HEK293 (cell line): Measurements from ENCODE around the gene CD300LF.

ENCODE experiments used
- CTCF ChIA-PET: fragments of 350-600 bp; formaldehyde crosslinking; extraction: SDS; loops from one replicate; lab custom pipeline; 2021; ENCODE audit warnings: antibody characterized with exemption; lab: Yijun Ruan, JAX
- POLR2A ChIA-PET: fragments of 300-600 bp; formaldehyde crosslinking; extraction: SDS; loops from one replicate; lab custom pipeline; 2020; ENCODE audit warnings: antibody characterized with exemption, inconsistent platforms; lab: Yijun Ruan, JAX
- H3K27ac ChIP-seq: fragments of 200-500 bp; sonication (Bioruptor generic); 2 replicates; pipeline ENCODE4 v1.5.1; 2014; ENCODE audit warnings: low read depth, low read length, control low read depth, inconsistent platforms; ENCODE audit errors: extremely low read depth
- H3K36me3 ChIP-seq, 2 experiments: fragments of 200-500 bp in 1 of 2; sonication (Bioruptor generic) in 1 of 2; 1 replicate in 1 of 2; 2 replicates in 1 of 2; pipeline ENCODE4 v1.5.1; 2014 to 2017; ENCODE audit warnings: inconsistent platforms in 2 of 2, low read length in 2 of 2; ENCODE audit not compliant: control insufficient read depth in 2 of 2, insufficient read depth in 1 of 2
- H3K4me1 ChIP-seq: fragments of 200-500 bp; sonication (Bioruptor generic); 2 replicates; pipeline ENCODE4 v1.5.1; 2014; ENCODE audit warnings: mild to moderate bottlenecking, low read length, inconsistent platforms; ENCODE audit not compliant: control insufficient read depth, insufficient read depth
- H3K4me3 ChIP-seq: 2 replicates; pipeline ENCODE4 v1.5.1; 2011; ENCODE audit warnings: low read depth, mild to moderate bottlenecking, control low read depth, low read length, moderate library complexity
- H3K9me3 ChIP-seq: fragments of 200-500 bp; sonication (Bioruptor generic); 2 replicates; pipeline ENCODE4 v1.5.1; 2014; ENCODE audit warnings: low read depth, low read length, inconsistent platforms; ENCODE audit not compliant: control insufficient read depth, insufficient read depth
- BCL11B ChIP-seq: fragments of 450-650 bp; formaldehyde crosslinking; IDR thresholded peaks from 2 replicates; pipeline ENCODE4 v1.5.1; 2016; ENCODE audit warnings: low read depth, missing biosample characterization, missing genetic modification characterization
- HOXA7 ChIP-seq: sonication (generic); formaldehyde crosslinking; IDR thresholded peaks from 2 replicates; pipeline ENCODE4 v1.8.1; 2022; ENCODE audit warnings: missing genetic modification reagents, borderline replicate concordance
- KLF1 ChIP-seq: fragments of 450-650 bp; formaldehyde crosslinking; IDR thresholded peaks from 2 replicates; pipeline ENCODE4 v1.5.1; 2016; ENCODE audit warnings: missing biosample characterization, missing genetic modification characterization
- KLF7 ChIP-seq: fragments of 450-650 bp; formaldehyde crosslinking; IDR thresholded peaks from 2 replicates; pipeline ENCODE4 v1.5.1; 2016; ENCODE audit warnings: missing biosample characterization, missing genetic modification characterization, borderline replicate concordance
- MEIS1 ChIP-seq: sonication (generic); formaldehyde crosslinking; IDR thresholded peaks from 2 replicates; pipeline ENCODE4 v1.8.1; 2022; ENCODE audit warnings: missing genetic modification reagents, mild to moderate bottlenecking, borderline replicate concordance
- OSR2 ChIP-seq: fragments of 450-650 bp; formaldehyde crosslinking; IDR thresholded peaks from 2 replicates; pipeline ENCODE4 v1.5.1; 2016; ENCODE audit warnings: missing biosample characterization, missing genetic modification characterization
- TCF7L2 ChIP-seq: IDR thresholded peaks from 2 replicates; pipeline ENCODE4 v1.6.1; 2011; ENCODE audit warnings: low read depth, mild to moderate bottlenecking, inconsistent platforms, low read length, moderate library complexity, borderline replicate concordance
- ZBTB17 ChIP-seq: fragments of 450-650 bp; formaldehyde crosslinking; IDR thresholded peaks from 2 replicates; pipeline ENCODE4 v1.5.1; 2016; ENCODE audit warnings: missing biosample characterization, missing genetic modification characterization
- ZBTB20 ChIP-seq: fragments of 450-650 bp; formaldehyde crosslinking; IDR thresholded peaks from 2 replicates; pipeline ENCODE4 v1.5.1; 2016; ENCODE audit warnings: missing biosample characterization, missing genetic modification characterization
- ZFP37 ChIP-seq: fragments of 450-650 bp; formaldehyde crosslinking; IDR thresholded peaks from 2 replicates; pipeline ENCODE4 v1.5.1; 2016; ENCODE audit warnings: missing biosample characterization, missing genetic modification characterization
- ZNF140 ChIP-seq: fragments of 450-650 bp; formaldehyde crosslinking; IDR thresholded peaks from 2 replicates; pipeline ENCODE4 v1.5.1; 2016; ENCODE audit warnings: missing biosample characterization, missing genetic modification characterization
- ZNF157 ChIP-seq: fragments of 450-650 bp; formaldehyde crosslinking; IDR thresholded peaks from 2 replicates; pipeline ENCODE4 v1.5.1; 2016; ENCODE audit warnings: missing biosample characterization, missing genetic modification characterization
- ZNF2 ChIP-seq: fragments of 450-650 bp; formaldehyde crosslinking; IDR thresholded peaks from 2 replicates; pipeline ENCODE4 v1.5.1; 2016; ENCODE audit warnings: missing biosample characterization, missing genetic modification characterization
- ZNF239 ChIP-seq: fragments of 450-650 bp; formaldehyde crosslinking; IDR thresholded peaks from 2 replicates; pipeline ENCODE4 v1.5.1; 2016; ENCODE audit warnings: missing biosample characterization, missing genetic modification characterization
- ZNF335 ChIP-seq: fragments of 450-650 bp; formaldehyde crosslinking; conservative IDR thresholded peaks from 2 replicates; pipeline ENCODE4 v1.5.1; 2016; ENCODE audit warnings: missing biosample characterization, missing genetic modification characterization
- ZNF350 ChIP-seq: fragments of 450-650 bp; formaldehyde crosslinking; IDR thresholded peaks from 2 replicates; pipeline ENCODE4 v1.5.0; 2017; ENCODE audit warnings: missing biosample characterization, mild to moderate bottlenecking, missing genetic modification characterization
- ZNF426 ChIP-seq: fragments of 450-650 bp; formaldehyde crosslinking; IDR thresholded peaks from 2 replicates; pipeline ENCODE4 v1.5.1; 2017; ENCODE audit warnings: missing biosample characterization, missing genetic modification characterization, mild to moderate bottlenecking, inconsistent platforms, moderate library complexity
- ZNF510 ChIP-seq: fragments of 450-650 bp; formaldehyde crosslinking; IDR thresholded peaks from 2 replicates; pipeline ENCODE4 v1.5.1; 2018; ENCODE audit warnings: mild to moderate bottlenecking, missing genetic modification characterization, missing biosample characterization; ENCODE audit not compliant: insufficient replicate concordance
- ZNF558 ChIP-seq: fragments of 450-650 bp; formaldehyde crosslinking; IDR thresholded peaks from 2 replicates; pipeline ENCODE4 v1.5.1; 2016; ENCODE audit warnings: missing biosample characterization, missing genetic modification characterization
- ZNF629 ChIP-seq: fragments of 450-650 bp; formaldehyde crosslinking; IDR thresholded peaks from 2 replicates; pipeline ENCODE4 v1.5.1; 2017; ENCODE audit warnings: missing biosample characterization, missing genetic modification characterization
- ZNF692 ChIP-seq: fragments of 450-650 bp; formaldehyde crosslinking; IDR thresholded peaks from 2 replicates; pipeline ENCODE4 v1.5.1; 2016; ENCODE audit warnings: missing biosample characterization, missing genetic modification characterization
- ZNF76 ChIP-seq: fragments of 450-650 bp; formaldehyde crosslinking; IDR thresholded peaks from 2 replicates; pipeline ENCODE4; 2016; ENCODE audit warnings: low read depth, missing biosample characterization, missing genetic modification characterization, borderline replicate concordance
- ZNF792 ChIP-seq: fragments of 450-650 bp; formaldehyde crosslinking; IDR thresholded peaks from 2 replicates; pipeline ENCODE4 v1.5.1; 2016; ENCODE audit warnings: missing biosample characterization, missing genetic modification characterization
- ZSCAN23 ChIP-seq: fragments of 450-650 bp; formaldehyde crosslinking; IDR thresholded peaks from 2 replicates; pipeline ENCODE4 v1.5.1; 2016; ENCODE audit warnings: missing biosample characterization, missing genetic modification characterization
- TF ChIP-seq, protein P1 (sequence below): sonication (generic); formaldehyde crosslinking; IDR thresholded peaks from 2 replicates; pipeline ENCODE4 v1.8.1; 2022; ENCODE audit warnings: mild to moderate bottlenecking, moderate library complexity, missing genetic modification reagents
- TF ChIP-seq, protein P2 (sequence below): fragments of 450-650 bp; IDR thresholded peaks from 2 replicates; pipeline ENCODE4 v1.5.1; 2018; ENCODE audit warnings: missing biosample characterization, missing genetic modification characterization
- TF ChIP-seq, protein P3 (sequence below): fragments of 450-650 bp; formaldehyde crosslinking; IDR thresholded peaks from 2 replicates; pipeline ENCODE4 v1.5.1; 2016; ENCODE audit warnings: missing biosample characterization, missing genetic modification characterization

The CD300LF gene

DNA sequence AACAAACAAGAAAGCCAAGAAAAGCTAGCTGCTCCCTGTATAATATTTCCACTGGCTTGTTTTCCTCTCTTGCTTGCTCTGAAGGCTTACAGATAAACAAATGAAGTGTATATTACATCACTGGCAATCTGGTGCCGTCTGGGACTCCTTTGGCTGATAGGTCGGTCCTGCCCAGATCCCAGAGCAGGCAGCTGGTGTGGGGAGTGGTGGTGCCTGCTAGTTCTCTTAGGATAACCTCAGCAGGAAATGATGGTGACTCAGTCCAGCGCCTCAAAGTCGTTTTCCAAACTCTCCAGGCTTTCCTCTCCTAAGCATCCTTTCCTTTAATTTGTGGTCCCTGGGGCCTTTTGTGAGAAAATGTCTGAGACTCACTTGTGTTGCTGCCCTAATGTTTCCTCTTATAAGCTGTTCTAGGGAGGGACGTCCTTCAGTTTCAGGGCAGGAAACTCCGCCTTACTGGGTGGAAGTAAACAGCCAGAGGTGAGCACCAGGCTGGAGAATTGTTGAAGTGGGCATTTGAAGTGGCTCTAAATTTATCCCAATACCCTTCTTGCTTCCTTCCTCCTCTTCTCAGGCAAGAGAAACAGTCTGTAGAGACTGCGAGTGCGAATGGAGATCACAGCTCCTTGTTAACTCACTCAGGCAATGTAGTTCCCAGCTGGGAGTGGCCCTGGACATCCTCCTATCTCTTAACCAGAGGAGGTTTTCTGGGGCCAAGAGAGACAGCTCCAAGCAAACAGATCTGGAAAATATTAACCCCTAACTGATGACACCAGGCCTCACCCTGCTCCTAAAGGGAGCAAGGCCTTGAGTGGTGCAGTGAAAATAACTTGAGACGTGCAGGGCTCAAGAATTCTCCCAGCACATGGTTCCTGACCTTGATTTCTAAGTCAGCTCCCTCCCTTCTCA, 34.9 kb downstream of the CD300LF start:
- TF ChIP-seq OSR2 (no peak), ZNF140 (no peak), ZBTB17 (tag by site-specific recombination) (0 out of 2 replicates have a peak, but pooled peaks have one; percentile 60), ZNF335 (tag by site-specific recombination) (no peak)
- TF ChIP-seq, protein P1, sequence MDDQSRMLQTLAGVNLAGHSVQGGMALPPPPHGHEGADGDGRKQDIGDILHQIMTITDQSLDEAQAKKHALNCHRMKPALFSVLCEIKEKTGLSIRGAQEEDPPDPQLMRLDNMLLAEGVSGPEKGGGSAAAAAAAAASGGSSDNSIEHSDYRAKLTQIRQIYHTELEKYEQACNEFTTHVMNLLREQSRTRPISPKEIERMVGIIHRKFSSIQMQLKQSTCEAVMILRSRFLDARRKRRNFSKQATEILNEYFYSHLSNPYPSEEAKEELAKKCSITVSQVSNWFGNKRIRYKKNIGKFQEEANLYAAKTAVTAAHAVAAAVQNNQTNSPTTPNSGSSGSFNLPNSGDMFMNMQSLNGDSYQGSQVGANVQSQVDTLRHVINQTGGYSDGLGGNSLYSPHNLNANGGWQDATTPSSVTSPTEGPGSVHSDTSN (CRISPR knock-in tag), result no peak
- Histone ChIP-seq H3K27ac (no peak overlapping the region), H3K4me1 (no peaks in the 10 kb centered on the region), H3K36me3 (no peaks in the 10 kb centered on the region), H3K9me3 (no peaks in the 10 kb centered on the region), H3K4me3 (no peak overlapping the region)
- CTCF ChIA-PET, result interaction anchor here (0.6 to 1.4 kb wide), 6 partner anchors 8 to 1069 kb away, joined by 3 to 10 read pairs (median 4); no protein-coding TSS in a partner anchor
- POLR2A ChIA-PET, result interaction anchor here (0.6 kb wide), 1 partner anchor 192 kb away, joined by 9 read pairs; no protein-coding TSS in a partner anchor

GRCh38 chr17:74671031-74671771, 41.5 kb downstream of the CD300LF start:
- no peak overlapping the region for H3K4me3 ChIP-seq
- POLR2A ChIA-PET, result interaction anchor here (0.5 kb wide), 1 partner anchor 210 kb away, joined by 4 read pairs; no protein-coding TSS in a partner anchor
- H3K27ac ChIP-seq, result no peak overlapping the region
- CTCF ChIA-PET, result interaction anchor here (0.6 to 5.0 kb wide), 10 partner anchors 10 to 374 kb away, joined by 3 to 36 read pairs (median 4); no protein-coding TSS in a partner anchor
- H3K36me3 ChIP-seq, result no peaks in the 10 kb centered on the region
- no peaks in the 10 kb centered on the region for H3K4me1 ChIP-seq
- H3K9me3 ChIP-seq, result no peaks in the 10 kb centered on the region
- TF ChIP-seq ZNF792 (tag by site-specific recombination) (no peak), ZNF629 (tag by site-specific recombination) (0 out of 2 replicates have a peak, but pooled peaks have one; percentile 40), KLF1 (tag by site-specific recombination) (peak; percentile 28; the same call in 1 of the 2 replicates), ZNF510 (no peak), MEIS1 (CRISPR knock-in tag) (peak; percentile 90; the same call in 1 of the 2 replicates), ZNF335 (tag by site-specific recombination) (no peak), ZNF426 (no peak), ZNF2 (tag by site-specific recombination) (peak; percentile 72), BCL11B (tag by site-specific recombination) (no peak), ZNF558 (tag by site-specific recombination) (no peak), ZNF350 (no peak), ZSCAN23 (tag by site-specific recombination) (0 out of 2 replicates have a peak, but pooled peaks have one; percentile 70), ZBTB20 (tag by site-specific recombination) (no peak), ZNF692 (no peak), HOXA7 (CRISPR knock-in tag) (peak; percentile 95), ZFP37 (tag by site-specific recombination) (peak; percentile 69; the same call in 1 of the 2 replicates), TCF7L2 (no peak), KLF7 (tag by site-specific recombination) (no peak), ZNF239 (tag by site-specific recombination) (no peak), ZNF76 (no peak), ZNF157 (tag by site-specific recombination) (no peak)
- TF ChIP-seq, protein P2, sequence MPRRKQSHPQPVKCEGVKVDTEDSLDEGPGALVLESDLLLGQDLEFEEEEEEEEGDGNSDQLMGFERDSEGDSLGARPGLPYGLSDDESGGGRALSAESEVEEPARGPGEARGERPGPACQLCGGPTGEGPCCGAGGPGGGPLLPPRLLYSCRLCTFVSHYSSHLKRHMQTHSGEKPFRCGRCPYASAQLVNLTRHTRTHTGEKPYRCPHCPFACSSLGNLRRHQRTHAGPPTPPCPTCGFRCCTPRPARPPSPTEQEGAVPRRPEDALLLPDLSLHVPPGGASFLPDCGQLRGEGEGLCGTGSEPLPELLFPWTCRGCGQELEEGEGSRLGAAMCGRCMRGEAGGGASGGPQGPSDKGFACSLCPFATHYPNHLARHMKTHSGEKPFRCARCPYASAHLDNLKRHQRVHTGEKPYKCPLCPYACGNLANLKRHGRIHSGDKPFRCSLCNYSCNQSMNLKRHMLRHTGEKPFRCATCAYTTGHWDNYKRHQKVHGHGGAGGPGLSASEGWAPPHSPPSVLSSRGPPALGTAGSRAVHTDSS (tag by site-specific recombination), result no peak
- TF ChIP-seq, protein P3, sequence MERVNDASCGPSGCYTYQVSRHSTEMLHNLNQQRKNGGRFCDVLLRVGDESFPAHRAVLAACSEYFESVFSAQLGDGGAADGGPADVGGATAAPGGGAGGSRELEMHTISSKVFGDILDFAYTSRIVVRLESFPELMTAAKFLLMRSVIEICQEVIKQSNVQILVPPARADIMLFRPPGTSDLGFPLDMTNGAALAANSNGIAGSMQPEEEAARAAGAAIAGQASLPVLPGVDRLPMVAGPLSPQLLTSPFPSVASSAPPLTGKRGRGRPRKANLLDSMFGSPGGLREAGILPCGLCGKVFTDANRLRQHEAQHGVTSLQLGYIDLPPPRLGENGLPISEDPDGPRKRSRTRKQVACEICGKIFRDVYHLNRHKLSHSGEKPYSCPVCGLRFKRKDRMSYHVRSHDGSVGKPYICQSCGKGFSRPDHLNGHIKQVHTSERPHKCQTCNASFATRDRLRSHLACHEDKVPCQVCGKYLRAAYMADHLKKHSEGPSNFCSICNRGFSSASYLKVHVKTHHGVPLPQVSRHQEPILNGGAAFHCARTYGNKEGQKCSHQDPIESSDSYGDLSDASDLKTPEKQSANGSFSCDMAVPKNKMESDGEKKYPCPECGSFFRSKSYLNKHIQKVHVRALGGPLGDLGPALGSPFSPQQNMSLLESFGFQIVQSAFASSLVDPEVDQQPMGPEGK (tag by site-specific recombination), result peak; percentile 29; the same call in 1 of the 2 replicates
